Tibial artery (tissue), 4 donors: ENCODE data around the gene SEMA5A.

Source experiments
- DNase-seq, 2 donors: peaks; one replicate each; pipeline ENCODE4 v3.0.0-alpha.2; 2019
- H3K27ac ChIP-seq, 2 donors: fragments of 200-600 bp; sonication (generic) in 1 of 2; 1 replicate in 1 of 2; 2 replicates in 1 of 2; pipeline ENCODE4 v1.5.1; 2018 to 2019; ENCODE audit warnings: mild to moderate bottlenecking in 1 of 2
- H3K27me3 ChIP-seq, 2 donors: fragments of 200-600 bp; sonication (generic) in 1 of 2; one replicate each; pipeline versions ENCODE4 v1.5.1 to v1.6.0; 2016 to 2019
- H3K36me3 ChIP-seq, 3 donors: fragments of 200-600 bp; sonication (generic) in 2 of 3; one replicate each; pipeline ENCODE4 v1.5.1; 2016 to 2019; ENCODE audit warnings: mild to moderate bottlenecking in 2 of 3
- H3K4me1 ChIP-seq, 4 donors: fragments of 200-600 bp; sonication (generic) in 2 of 4; 1 replicate in 3 of 4; 2 replicates in 1 of 4; pipeline ENCODE4 v1.5.1; 2016 to 2019
- H3K4me3 ChIP-seq, 2 donors: fragments of 200-600 bp; sonication (generic) in 1 of 2; 1 replicate in 1 of 2; 2 replicates in 1 of 2; pipeline ENCODE4 v1.5.1; 2018 to 2019; ENCODE audit warnings: mild to moderate bottlenecking in 2 of 2
- H3K9me3 ChIP-seq, 3 donors: fragments of 200-600 bp; sonication (generic) in 1 of 3; one replicate each; pipeline ENCODE4 v1.5.1; 2016 to 2019
- CTCF ChIP-seq, 2 experiments: fragments of 200-600 bp in 1 of 2; fragments of 450-650 bp in 1 of 2; IDR thresholded peaks; one replicate each; pipeline ENCODE4 v1.5.1; 2017 to 2019; ENCODE audit warnings: antibody characterized with exemption in 2 of 2, mild to moderate bottlenecking in 1 of 2, moderate library complexity in 1 of 2
- intact Hi-C: fragments of 100-400 bp; cut with DNase I; formaldehyde crosslinking; loops from one replicate; pipeline ENCODE4 v1.15.0; 2023; ENCODE audit warnings: low total_unique reads

SEMA5A gene

DNA sequence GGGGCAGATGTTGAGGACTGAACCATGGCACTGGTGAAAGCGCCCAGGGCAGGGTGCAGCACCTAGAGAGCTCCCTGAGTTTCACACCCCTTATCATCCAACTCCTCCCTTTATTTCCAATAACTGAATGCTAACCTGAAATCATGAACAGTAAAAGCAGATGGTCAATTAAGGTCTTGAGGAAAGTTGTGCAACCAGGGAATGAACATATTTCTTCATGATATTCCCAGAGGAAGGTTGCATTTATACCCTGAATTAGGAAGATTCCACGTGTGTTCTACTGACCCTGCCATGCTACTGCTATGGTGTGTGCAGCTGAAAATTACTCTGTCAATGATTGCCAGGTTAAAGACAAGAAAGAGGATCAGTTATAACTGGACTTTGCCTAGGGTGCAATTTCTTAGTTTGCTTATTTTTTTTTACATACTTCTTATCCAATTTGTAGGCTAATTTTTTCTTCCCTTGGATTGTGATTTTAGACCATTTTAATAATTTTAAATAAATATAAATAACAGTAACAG, 319.8 kb downstream of the SEMA5A start:
- no peak for DNase-seq
- no peak for TF ChIP-seq CTCF (IDR thresholded peaks at IDR 0.05)
- Histone ChIP-seq H3K27ac (no peak overlapping the region), H3K4me3 (no peak overlapping the region), H3K9me3 (no peaks in the 10 kb centered on the region), H3K4me1 (no peaks in the 10 kb centered on the region), H3K36me3 (no peaks in the 10 kb centered on the region), H3K27me3 (no peaks in the 10 kb centered on the region)
- intact Hi-C loops = no loop called here

- Histone ChIP-seq H3K36me3 (no peaks in the 10 kb centered on the region), H3K4me3 (no peak overlapping the region), H3K27ac (no peak overlapping the region), H3K4me1 (no peaks in the 10 kb centered on the region), H3K9me3 (no peaks in the 10 kb centered on the region), H3K27me3 (no peaks in the 10 kb centered on the region)
- intact Hi-C loops = no loop called here
- no peak for TF ChIP-seq CTCF (IDR thresholded peaks at IDR 0.05)
- DNase-seq = no peak
Measured at GRCh38 chr5:9222054-9222976, 323.6 kb downstream of the SEMA5A start.

- DNase-seq = no peak
- no peak for TF ChIP-seq CTCF (IDR thresholded peaks at IDR 0.05)
- no peak overlapping the region for H3K4me3 ChIP-seq
- intact Hi-C loops = no loop called here
- no peak overlapping the region for H3K27ac ChIP-seq
- H3K27me3 ChIP-seq = no peaks in the 10 kb centered on the region
- H3K36me3 ChIP-seq = no peaks in the 10 kb centered on the region
- H3K4me1 ChIP-seq = no peaks in the 10 kb centered on the region
- no peaks in the 10 kb centered on the region for H3K9me3 ChIP-seq
Measured at GRCh38 chr5:9218358-9218757, 327.5 kb downstream of the SEMA5A start.

GRCh38 chr5:9212605-9213004, 333.3 kb downstream of the SEMA5A start:
- Histone ChIP-seq H3K9me3 (no peaks in the 10 kb centered on the region), H3K4me3 (no peak overlapping the region), H3K27me3 (no peaks in the 10 kb centered on the region), H3K36me3 (no peaks in the 10 kb centered on the region), H3K27ac (no peak overlapping the region), H3K4me1 (no peaks in the 10 kb centered on the region)
- no peak for TF ChIP-seq CTCF (IDR thresholded peaks at IDR 0.05)
- no peak for DNase-seq
- intact Hi-C loops = no loop called here

DNA sequence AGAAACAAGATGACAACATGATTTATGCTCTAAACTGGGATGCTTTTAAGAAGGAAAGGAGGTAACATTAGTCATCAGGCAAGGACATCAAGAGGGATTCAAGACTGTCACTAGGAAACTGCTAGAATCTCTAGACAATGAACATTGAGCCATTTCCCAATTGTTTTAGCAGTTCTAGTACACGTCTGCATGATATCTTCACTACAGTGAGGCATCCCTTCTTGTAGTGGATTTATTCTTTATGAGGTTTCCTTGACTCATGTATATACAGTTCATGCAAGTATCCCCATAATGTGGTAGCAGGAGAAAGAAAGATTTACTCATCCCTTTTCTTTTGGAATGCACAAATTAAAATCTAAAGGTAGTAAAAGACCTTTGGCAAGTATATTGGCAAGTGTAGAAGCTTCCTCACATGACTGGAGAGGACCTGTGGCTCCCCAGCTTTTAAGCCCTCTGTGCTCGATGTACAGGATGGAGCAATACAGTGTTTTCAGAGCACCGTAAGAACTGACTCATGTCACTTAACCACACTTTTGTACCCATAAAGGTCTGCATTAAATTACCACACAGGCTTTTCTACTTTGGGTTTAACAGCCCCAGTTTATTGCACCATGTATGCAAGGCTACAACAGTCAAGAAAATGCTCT, 335.9 kb downstream of the SEMA5A start:
- intact Hi-C loops = loop anchor here (10.0 kb wide), 1 partner anchor 1285 kb away; no protein-coding TSS in a partner anchor
- Histone ChIP-seq H3K27ac (no peak overlapping the region), H3K27me3 (no peaks in the 10 kb centered on the region), H3K9me3 (no peaks in the 10 kb centered on the region), H3K4me3 (no peak overlapping the region), H3K4me1 (no peaks in the 10 kb centered on the region), H3K36me3 (no peaks in the 10 kb centered on the region)
- TF ChIP-seq CTCF (IDR thresholded peaks at IDR 0.05) = no peak
- DNase-seq = no peak
